GM19023 (cell line): ENCODE results near the gene CAGE1.
"Not testable (repeated sequence)": the region's sequence is repeated elsewhere in the genome, so short reads cannot be mapped to it uniquely, and the experiment has no call there.

Source experiments
- ATAC-seq: cut with Tn5 transposase; IDR thresholded peaks from one replicate; pipeline ENCODE4 v1.9.1; 2021; ENCODE audit warnings: mild to moderate bottlenecking, moderate library complexity; ENCODE audit not compliant: unreplicated experiment

The CAGE1 gene

GRCh38 chr6:7410851-7411250, 21.3 kb upstream of the CAGE1 start:
- ATAC-seq: no peak

GRCh38 chr6:7409740-7410139, 20.2 kb upstream of the CAGE1 start:
- ATAC-seq: no peak

DNA sequence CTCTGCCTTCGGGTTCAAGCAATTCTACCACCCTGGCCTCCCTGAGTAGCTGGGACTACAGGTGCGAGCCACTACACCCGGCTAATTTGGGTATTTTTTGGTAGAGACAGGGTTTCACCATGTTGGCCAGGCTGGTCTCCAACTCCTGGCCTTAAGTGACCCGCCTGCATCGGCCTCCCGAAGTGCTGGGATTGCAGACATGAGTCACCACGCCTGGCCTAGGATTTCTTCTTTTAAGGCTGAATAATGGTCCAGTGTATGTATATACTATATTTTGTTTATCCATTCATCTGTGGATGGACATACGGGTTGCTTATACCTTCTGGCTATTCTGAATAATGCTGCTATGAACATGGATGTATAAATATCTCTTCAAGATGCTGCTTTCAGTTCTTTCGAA, 17.2 kb upstream of the CAGE1 start:
- ATAC-seq: no peak

DNA sequence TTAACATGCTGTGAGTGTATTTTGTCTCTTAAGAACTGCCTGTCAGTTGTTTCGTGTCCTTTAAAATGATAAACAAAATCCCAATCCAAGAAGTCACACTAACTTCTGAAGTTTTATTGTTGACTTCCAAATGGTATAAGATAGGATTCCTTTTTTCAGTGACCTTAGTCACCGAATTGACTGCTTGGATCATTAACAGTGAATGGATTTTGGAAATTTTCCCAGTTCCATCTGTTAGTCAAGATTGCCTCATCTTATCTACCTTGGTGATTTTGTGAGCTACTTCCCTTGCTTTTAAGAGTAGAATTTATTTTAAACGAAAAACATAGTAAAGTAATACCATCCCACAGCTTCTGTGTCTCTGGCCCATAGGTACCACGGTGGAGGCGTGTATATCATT, 15.0 kb upstream of the CAGE1 start:
- ATAC-seq: no peak

- ATAC-seq: no peak
Observed at GRCh38 chr6:7402716-7403115, 13.2 kb upstream of the CAGE1 start.

DNA sequence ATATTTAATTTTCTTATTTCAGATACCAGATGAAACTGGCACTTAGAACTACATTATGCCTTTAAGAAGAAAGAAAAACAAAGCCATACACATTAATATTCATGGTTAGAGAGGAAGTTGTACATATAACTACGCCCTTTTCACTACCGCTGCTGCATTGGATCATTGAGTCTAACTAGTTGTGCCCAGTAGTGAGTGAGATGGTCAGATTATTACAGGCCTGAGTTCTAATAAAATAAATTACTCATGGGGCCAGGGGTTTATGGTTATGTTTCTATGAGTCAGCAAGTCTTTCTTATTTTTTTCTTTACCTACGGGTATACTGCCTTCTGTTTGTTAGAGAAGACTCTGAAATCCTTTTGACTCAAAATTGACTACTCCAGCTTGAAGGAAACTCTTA, 11.5 kb upstream of the CAGE1 start:
- ATAC-seq: no peak

- ATAC-seq: no peak
Observed at GRCh38 chr6:7392402-7392801, 2.9 kb upstream of the CAGE1 start.

GRCh38 chr6:7391151-7391550, 1.6 kb upstream of the CAGE1 start:
- no peak for ATAC-seq

DNA sequence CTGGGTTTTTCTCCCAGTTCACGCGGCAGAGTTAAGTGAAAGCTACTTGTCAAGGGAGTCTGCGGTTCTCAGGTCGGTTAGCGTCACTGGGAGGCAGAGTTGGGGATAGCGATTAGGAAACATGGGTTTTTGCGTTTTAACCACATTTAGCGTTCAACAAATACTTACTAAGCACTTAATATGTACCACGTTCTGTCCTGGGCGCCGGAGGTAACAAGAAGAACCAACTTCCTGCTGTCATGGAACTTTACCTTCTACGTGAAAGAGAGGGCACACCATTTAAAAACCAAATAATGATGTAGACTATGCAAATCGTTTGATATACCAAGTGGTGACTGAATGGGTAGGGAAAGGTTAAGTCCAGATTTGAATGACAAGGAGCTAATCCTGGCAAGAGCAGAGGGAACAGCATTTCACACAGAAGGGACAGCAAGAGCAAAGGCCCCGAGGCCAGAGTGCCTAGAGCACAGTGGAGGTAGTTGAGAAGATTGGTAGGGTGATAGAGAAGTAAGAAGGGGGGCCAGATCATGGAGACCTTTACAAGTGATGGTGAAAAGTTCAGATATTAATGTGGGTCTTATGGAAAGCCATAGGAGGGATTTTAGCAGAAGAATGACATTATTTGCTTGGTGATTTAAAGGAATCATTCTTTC, 810 bp upstream of the CAGE1 start:
- ATAC-seq: no peak

DNA sequence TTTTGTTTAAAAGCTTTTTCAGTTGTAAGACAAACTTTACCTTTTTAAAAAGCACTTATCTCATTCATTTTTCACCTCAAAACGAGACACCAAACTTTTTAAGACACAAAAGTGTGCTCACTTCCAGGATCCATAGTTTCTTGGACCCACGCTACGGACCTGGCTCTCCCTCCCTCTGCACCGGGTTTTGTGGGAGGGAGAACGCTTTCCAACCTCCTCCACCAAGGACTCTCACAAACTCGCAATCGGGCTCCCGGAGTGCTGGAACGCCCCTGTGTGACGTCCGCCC, 436 bp downstream of the CAGE1 start:
- no peak for ATAC-seq

GRCh38 chr6:7381092-7381491, 8.4 kb downstream of the CAGE1 start:
- no peak for ATAC-seq

GRCh38 chr6:7378740-7379139, 10.8 kb downstream of the CAGE1 start:
- no peak for ATAC-seq

DNA sequence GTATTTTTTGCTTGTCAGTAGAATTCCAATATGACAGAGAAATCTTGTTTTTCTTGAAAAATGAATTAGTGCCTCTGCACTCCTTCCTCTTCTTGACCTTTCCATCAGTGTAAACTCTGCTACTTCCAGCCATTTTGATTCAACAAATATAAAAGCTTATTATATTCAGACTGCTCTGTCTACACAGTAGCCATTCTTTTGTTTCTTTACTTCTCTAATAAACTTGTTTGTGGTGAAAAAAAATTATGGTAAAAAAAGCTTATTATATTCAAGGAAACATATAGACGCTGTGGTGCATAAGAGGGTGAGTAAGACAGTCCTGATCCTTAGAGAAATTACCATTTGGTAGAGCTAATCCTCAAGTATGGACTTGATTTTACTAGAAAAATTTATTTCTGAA, 11.6 kb downstream of the CAGE1 start:
- no peak for ATAC-seq

DNA sequence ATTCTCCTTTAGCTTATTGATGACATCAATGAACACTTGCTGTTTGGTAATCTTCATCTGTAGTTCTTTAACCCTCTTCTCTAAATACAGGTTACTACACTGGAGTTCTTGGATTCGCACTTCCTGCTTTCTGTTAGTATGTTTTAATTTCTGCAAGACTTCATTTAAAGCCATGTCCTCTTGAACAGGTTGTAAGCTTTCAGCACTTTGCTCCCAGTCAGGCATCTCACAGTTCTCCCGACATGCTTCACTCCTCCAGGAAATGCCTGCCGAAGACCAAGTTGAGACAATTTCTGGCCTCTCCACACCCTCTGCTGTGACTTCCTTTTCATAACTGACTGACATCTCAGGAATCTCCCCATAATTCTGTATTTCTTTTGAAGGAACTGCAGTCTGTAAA, 15.8 kb downstream of the CAGE1 start:
- no peak for ATAC-seq

DNA sequence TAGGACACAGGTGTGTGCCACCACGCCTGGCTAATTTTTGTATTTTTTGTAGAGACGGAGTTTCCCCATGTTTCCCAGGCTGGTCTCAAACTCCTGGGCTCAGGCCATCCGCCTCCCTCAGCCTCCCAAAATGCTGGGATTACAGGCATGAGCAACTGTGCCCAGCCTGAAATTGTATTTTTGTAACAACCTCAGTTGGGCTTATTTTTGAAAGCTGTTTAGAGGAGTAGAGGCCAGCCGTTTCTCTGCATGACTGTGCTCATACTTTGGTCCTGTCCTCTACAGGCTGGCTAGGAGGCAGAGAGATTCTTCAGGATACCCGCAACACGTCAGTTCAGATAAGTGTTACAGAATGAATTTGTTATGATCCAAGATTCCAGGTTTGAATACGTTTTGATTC, 22.1 kb downstream of the CAGE1 start:
- ATAC-seq: no peak

DNA sequence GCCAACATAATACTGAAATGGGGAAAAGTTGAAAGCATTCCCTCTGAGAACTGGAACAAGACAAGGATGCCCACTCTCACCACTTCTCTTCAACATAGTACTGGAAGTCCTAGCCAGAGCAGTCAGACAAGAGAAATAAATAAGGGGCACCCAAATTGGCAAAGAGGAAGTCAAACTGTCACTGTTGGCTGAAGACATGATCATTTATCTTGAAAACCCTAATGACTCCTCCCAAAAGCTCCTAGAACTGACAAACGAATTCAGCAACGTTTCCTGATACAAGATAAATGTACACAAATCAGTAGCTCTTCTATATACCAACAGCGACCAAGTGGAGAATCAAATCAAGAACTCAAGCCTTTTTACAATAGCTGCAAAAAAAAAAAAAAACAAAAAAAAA, 37.6 kb downstream of the CAGE1 start:
- ATAC-seq: not testable (repeated sequence)

DNA sequence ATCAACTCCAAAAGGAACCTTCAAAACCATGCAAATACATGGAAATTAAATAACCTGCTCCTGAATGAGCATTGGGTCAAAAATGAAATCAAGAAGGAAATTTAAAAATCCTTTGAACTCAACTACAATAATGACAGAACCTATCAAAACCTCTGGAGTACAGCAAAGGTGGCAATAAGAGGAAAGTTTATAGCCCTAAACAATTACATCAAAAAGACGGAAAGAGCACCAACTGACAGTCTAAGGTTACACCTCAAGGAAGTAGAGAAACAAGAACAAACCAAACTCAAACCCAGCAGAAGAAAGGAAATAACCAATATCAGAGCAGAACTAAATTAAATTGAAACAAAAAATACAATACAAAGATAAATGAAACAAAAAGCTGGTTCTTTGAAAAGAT, 39.0 kb downstream of the CAGE1 start:
- ATAC-seq: not testable (repeated sequence)

GRCh38 chr6:7347551-7347997, 42.0 kb downstream of the CAGE1 start:
- not testable (repeated sequence) for ATAC-seq

DNA sequence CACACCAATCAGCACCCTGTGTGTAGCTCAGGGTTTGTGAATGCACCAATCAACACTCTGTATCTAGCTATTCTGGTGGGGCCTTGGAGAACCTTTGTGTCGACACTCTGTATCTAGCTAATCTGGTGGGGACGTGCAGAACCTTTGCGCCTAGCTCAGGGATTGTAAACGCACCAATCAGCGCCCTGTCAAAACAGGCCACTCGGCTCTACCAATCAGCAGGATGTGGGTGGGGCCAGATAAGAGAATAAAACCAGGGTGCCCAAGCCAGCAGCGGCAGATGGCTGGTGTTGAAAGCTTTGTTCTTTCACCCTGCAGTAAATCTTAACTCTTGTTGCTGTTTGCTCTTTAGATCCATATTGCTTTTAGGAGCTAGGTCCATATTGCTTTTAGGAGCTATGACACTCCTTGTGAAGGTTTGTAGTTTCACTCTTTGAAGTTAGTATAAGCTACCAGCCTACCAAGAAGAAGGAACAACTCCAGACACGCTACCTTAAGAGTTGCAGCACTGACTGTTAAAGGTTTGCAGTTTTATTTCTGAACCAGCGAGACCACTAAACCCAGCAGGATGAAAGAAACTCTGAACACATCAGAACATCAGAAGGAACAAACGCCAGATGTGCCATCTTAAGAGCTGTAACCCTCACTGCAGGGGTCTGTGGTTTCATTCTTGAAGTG, 44.6 kb downstream of the CAGE1 start:
- not testable (repeated sequence) for ATAC-seq

GRCh38 chr6:7343546-7344475, 45.7 kb downstream of the CAGE1 start:
- no peak for ATAC-seq

GRCh38 chr6:7341989-7342742, 47.4 kb downstream of the CAGE1 start:
- ATAC-seq: no peak
